SJCRH30 (cell line): ENCODE measurements around the gene MGMT. TPM values are rescaled to one million over a fixed set of nuclear protein-coding genes. Genes with fewer than 3 reads are reported as not detected.

Experiments
- DNase-seq, 2 experiments: peaks; one replicate each; pipeline ENCODE4 v3.0.0-alpha.2; 2015 to 2020
- H3K27ac ChIP-seq: fragments of 250-450 bp; sonication (Bioruptor Pico); 2 replicates; pipeline ENCODE4 v1.5.1; 2020; ENCODE audit warnings: mild to moderate bottlenecking, moderate library complexity
- H3K27me3 ChIP-seq: fragments of 250-450 bp; sonication (Bioruptor Pico); 2 replicates; pipeline ENCODE4 v1.5.1; 2020; ENCODE audit warnings: mild to moderate bottlenecking, moderate library complexity
- H3K36me3 ChIP-seq: fragments of 250-450 bp; sonication (Bioruptor Pico); 2 replicates; pipeline ENCODE4 v1.5.1; 2020; ENCODE audit warnings: mild to moderate bottlenecking, moderate library complexity
- H3K4me1 ChIP-seq: fragments of 250-450 bp; sonication (Bioruptor Pico); 2 replicates; pipeline ENCODE4 v1.5.1; 2020; ENCODE audit warnings: mild to moderate bottlenecking, moderate library complexity
- H3K4me3 ChIP-seq: fragments of 250-450 bp; sonication (Bioruptor Pico); 2 replicates; pipeline ENCODE4 v1.5.1; 2020; ENCODE audit warnings: mild to moderate bottlenecking, moderate library complexity
- H3K9me3 ChIP-seq: fragments of 250-450 bp; sonication (Bioruptor Pico); replicated peaks from 2 replicates; pipeline ENCODE4 v1.5.1; 2020; ENCODE audit warnings: mild to moderate bottlenecking, moderate library complexity
- total RNA-seq: library from RNA; depleted of rRNA; stranded (reverse); fragments of >200 nt; shearing (Covaris generic); gene quantifications from 2 replicates; pipeline ENCODE4 v1.2.3, GENCODE V29; 2014

Gene MGMT
- total RNA-seq, 1 experiment from 2014 or later: 1.5 TPM

- Histone ChIP-seq H3K27ac (no peak overlapping the region), H3K4me1 (no peaks in the 10 kb centered on the region), H3K9me3 (no peaks in the 10 kb centered on the region), H3K4me3 (no peak overlapping the region), H3K27me3 (no peaks in the 10 kb centered on the region), H3K36me3 (no peaks in the 10 kb centered on the region)
- no peak for DNase-seq
These were observed 209.0 kb downstream of the MGMT start for GRCh38 chr10:129676014-129676413.

- no peak for DNase-seq
- Histone ChIP-seq H3K4me1 (no peaks in the 10 kb centered on the region), H3K4me3 (no peak overlapping the region), H3K36me3 (no peaks in the 10 kb centered on the region), H3K9me3 (no peaks in the 10 kb centered on the region), H3K27ac (no peak overlapping the region), H3K27me3 (no peaks in the 10 kb centered on the region)
These were observed 210.4 kb downstream of the MGMT start for GRCh38 chr10:129677377-129677927.

- Histone ChIP-seq H3K9me3 (no peaks in the 10 kb centered on the region), H3K27me3 (no peaks in the 10 kb centered on the region), H3K36me3 (no peaks in the 10 kb centered on the region), H3K27ac (no peak overlapping the region), H3K4me3 (no peak overlapping the region), H3K4me1 (no peaks in the 10 kb centered on the region)
- no peak for DNase-seq
These were observed 211.1 kb downstream of the MGMT start for GRCh38 chr10:129678186-129678585.

- Histone ChIP-seq H3K27me3 (no peaks in the 10 kb centered on the region), H3K36me3 (no peaks in the 10 kb centered on the region), H3K4me3 (no peak overlapping the region), H3K9me3 (no peaks in the 10 kb centered on the region), H3K27ac (no peak overlapping the region), H3K4me1 (no peaks in the 10 kb centered on the region)
- DNase-seq: no peak
These were observed 212.2 kb downstream of the MGMT start for GRCh38 chr10:129679207-129679606.

- Histone ChIP-seq H3K27me3 (no peaks in the 10 kb centered on the region), H3K4me3 (no peak overlapping the region), H3K27ac (no peak overlapping the region), H3K9me3 (no peaks in the 10 kb centered on the region), H3K4me1 (no peaks in the 10 kb centered on the region), H3K36me3 (no peaks in the 10 kb centered on the region)
- no peak for DNase-seq
These were observed 213.8 kb downstream of the MGMT start for GRCh38 chr10:129680661-129681344.

- DNase-seq: no peak
- H3K27me3 ChIP-seq: no peaks in the 10 kb centered on the region
- no peaks in the 10 kb centered on the region for H3K36me3 ChIP-seq
- H3K4me1 ChIP-seq: no peaks in the 10 kb centered on the region
- H3K4me3 ChIP-seq: no peak overlapping the region
- H3K9me3 ChIP-seq: no peaks in the 10 kb centered on the region
- no peak overlapping the region for H3K27ac ChIP-seq
These were observed 214.8 kb downstream of the MGMT start for GRCh38 chr10:129681856-129682255.

- Histone ChIP-seq H3K36me3 (no peaks in the 10 kb centered on the region), H3K4me1 (no peaks in the 10 kb centered on the region), H3K9me3 (no peaks in the 10 kb centered on the region), H3K4me3 (no peak overlapping the region), H3K27ac (no peak overlapping the region), H3K27me3 (no peaks in the 10 kb centered on the region)
- DNase-seq: no peak
These were observed 216.5 kb downstream of the MGMT start for GRCh38 chr10:129683519-129683918.

- H3K27me3 ChIP-seq: no peaks in the 10 kb centered on the region
- H3K4me3 ChIP-seq: no peak overlapping the region
- H3K36me3 ChIP-seq: no peaks in the 10 kb centered on the region
- no peak for DNase-seq
- no peaks in the 10 kb centered on the region for H3K9me3 ChIP-seq
- H3K27ac ChIP-seq: no peak overlapping the region
- H3K4me1 ChIP-seq: no peaks in the 10 kb centered on the region
These were observed 216.9 kb downstream of the MGMT start for GRCh38 chr10:129683920-129684319.

GRCh38 chr10:129685271-129685670, 218.2 kb downstream of the MGMT start:
- Histone ChIP-seq H3K27ac (no peak overlapping the region), H3K27me3 (no peaks in the 10 kb centered on the region), H3K4me3 (no peak overlapping the region), H3K36me3 (no peaks in the 10 kb centered on the region), H3K9me3 (no peaks in the 10 kb centered on the region), H3K4me1 (no peaks in the 10 kb centered on the region)
- no peak for DNase-seq

GRCh38 chr10:129689671-129690071, 222.6 kb downstream of the MGMT start:
- no peak overlapping the region for H3K4me3 ChIP-seq
- H3K27ac ChIP-seq: no peak overlapping the region
- no peak for DNase-seq
- no peaks in the 10 kb centered on the region for H3K4me1 ChIP-seq
- no peaks in the 10 kb centered on the region for H3K36me3 ChIP-seq
- no peaks in the 10 kb centered on the region for H3K9me3 ChIP-seq
- H3K27me3 ChIP-seq: no peaks in the 10 kb centered on the region

GRCh38 chr10:129690248-129691070, 223.4 kb downstream of the MGMT start:
- Histone ChIP-seq H3K4me1 (no peaks in the 10 kb centered on the region), H3K9me3 (no peaks in the 10 kb centered on the region), H3K36me3 (no peaks in the 10 kb centered on the region), H3K4me3 (no peak overlapping the region), H3K27me3 (no peaks in the 10 kb centered on the region), H3K27ac (no peak overlapping the region)
- DNase-seq: no peak

- Histone ChIP-seq H3K27me3 (no peaks in the 10 kb centered on the region), H3K36me3 (no peaks in the 10 kb centered on the region), H3K4me3 (no peak overlapping the region), H3K4me1 (no peaks in the 10 kb centered on the region), H3K9me3 (no peaks in the 10 kb centered on the region), H3K27ac (no peak overlapping the region)
- DNase-seq: no peak
These were observed 225.7 kb downstream of the MGMT start for GRCh38 chr10:129692695-129693094.

- Histone ChIP-seq H3K4me1 (no peaks in the 10 kb centered on the region), H3K27ac (no peak overlapping the region), H3K4me3 (no peak overlapping the region), H3K36me3 (no peaks in the 10 kb centered on the region), H3K9me3 (no peaks in the 10 kb centered on the region), H3K27me3 (no peaks in the 10 kb centered on the region)
- no peak for DNase-seq
These were observed 226.3 kb downstream of the MGMT start for GRCh38 chr10:129693382-129693781.

GRCh38 chr10:129694184-129694583, 227.1 kb downstream of the MGMT start:
- no peak overlapping the region for H3K4me3 ChIP-seq
- H3K9me3 ChIP-seq: no peaks in the 10 kb centered on the region
- DNase-seq: no peak
- H3K27me3 ChIP-seq: no peaks in the 10 kb centered on the region
- H3K27ac ChIP-seq: no peak overlapping the region
- no peaks in the 10 kb centered on the region for H3K36me3 ChIP-seq
- H3K4me1 ChIP-seq: no peaks in the 10 kb centered on the region

GRCh38 chr10:129694691-129695243, 227.7 kb downstream of the MGMT start:
- no peak overlapping the region for H3K4me3 ChIP-seq
- H3K27me3 ChIP-seq: no peaks in the 10 kb centered on the region
- H3K4me1 ChIP-seq: no peaks in the 10 kb centered on the region
- no peak for DNase-seq
- H3K27ac ChIP-seq: no peak overlapping the region
- no peaks in the 10 kb centered on the region for H3K9me3 ChIP-seq
- no peaks in the 10 kb centered on the region for H3K36me3 ChIP-seq
